GM21737 (cell line): ENCODE results near the gene CD70.
"Not testable (repeated sequence)": the region's sequence is repeated elsewhere in the genome, so short reads cannot be mapped to it uniquely, and the experiment has no call there.

Experiments
- ATAC-seq: cut with Tn5 transposase; IDR thresholded peaks from one replicate; pipeline ENCODE4 v1.9.1; 2021; ENCODE audit warnings: mild to moderate bottlenecking, moderate library complexity; ENCODE audit not compliant: unreplicated experiment

CD70 gene

DNA sequence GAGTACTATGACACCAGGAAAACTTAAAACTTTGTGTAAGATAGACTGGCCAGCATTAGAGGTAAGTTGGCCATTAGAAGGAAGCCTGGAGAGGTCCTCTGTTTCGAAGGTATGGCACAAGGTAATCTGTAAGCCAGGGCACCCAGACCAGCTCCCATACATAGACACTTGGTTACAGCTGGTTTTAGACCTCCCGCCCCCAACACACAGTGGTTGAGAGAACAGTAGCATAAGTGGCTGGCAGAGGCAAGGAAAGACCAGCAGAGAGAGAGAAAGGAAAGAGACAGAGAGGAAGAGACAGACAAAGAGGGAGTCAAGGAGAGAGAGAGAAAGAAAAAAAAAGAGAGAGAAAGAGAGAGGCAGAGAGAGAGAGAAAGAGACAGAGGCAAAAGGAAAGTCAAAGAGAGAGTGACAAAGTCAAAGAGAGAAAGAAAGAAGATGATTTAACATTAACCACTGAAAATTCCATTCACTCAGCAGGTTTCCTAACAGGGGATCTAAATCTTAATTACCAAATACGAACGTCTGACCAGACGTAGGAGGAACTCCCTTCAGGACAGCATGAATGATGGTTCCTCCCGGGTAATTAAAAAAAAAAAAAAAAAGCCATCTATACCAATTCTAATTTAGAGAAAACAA is 7.4 kb upstream of the CD70 start:
- not testable (repeated sequence) for ATAC-seq

DNA sequence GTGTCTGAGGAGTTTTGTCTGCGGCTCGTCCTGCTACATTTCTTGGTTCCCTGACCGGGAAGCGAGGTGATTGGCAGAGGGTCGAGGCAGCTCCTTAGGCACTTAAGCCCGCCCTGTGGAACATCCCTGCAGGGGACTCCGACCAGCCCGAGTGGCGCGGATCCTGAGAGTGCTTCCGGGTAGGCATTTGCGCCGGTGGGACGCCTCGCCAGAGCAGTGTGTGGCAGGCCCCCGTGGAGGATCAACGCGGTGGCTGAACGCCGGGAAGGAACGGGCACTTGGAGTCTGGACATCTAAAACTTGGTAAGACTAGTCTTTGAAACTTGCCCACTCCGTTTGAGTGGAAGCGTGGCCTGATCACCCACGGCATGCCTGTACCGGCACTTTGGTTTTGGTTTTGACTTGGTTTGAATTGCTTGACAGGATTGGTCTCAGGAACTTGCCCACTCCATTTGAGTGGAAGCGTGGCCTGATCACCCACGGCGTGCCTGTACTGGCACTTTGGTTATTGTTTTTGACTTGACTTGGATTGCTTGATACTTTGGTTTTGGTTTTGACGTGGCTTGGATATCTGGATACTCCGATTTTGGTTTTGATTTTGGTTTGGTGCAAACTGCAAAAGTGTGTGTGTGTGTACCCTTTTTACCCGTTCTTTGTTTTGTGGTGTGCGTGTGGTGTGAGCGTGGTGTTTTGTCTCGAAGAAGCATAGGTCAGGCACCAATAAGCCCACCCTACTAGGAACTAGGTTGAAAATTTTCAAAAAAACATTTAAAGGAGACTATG is 6.7 kb upstream of the CD70 start:
- not testable (repeated sequence) for ATAC-seq

DNA sequence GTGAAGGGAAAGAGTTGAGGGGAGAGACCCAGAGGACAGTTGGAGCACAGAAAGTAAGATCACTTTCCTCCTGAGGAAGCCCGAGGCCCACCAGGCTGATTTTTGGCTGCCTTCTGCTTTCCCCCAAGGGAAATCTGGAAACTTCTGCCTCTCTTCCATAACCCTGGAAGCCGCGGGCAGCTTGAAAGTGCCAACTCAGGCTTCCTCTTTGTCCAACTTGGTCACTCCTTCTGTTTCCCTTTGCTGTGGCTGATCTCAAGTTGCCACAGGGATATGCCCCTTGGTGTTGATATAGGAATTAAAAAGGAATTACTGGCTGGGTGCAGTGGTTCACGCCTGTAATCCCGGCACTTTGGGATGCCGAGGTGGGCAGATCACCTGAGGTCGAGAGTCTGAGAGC is 5.7 kb upstream of the CD70 start:
- ATAC-seq: no peak

DNA sequence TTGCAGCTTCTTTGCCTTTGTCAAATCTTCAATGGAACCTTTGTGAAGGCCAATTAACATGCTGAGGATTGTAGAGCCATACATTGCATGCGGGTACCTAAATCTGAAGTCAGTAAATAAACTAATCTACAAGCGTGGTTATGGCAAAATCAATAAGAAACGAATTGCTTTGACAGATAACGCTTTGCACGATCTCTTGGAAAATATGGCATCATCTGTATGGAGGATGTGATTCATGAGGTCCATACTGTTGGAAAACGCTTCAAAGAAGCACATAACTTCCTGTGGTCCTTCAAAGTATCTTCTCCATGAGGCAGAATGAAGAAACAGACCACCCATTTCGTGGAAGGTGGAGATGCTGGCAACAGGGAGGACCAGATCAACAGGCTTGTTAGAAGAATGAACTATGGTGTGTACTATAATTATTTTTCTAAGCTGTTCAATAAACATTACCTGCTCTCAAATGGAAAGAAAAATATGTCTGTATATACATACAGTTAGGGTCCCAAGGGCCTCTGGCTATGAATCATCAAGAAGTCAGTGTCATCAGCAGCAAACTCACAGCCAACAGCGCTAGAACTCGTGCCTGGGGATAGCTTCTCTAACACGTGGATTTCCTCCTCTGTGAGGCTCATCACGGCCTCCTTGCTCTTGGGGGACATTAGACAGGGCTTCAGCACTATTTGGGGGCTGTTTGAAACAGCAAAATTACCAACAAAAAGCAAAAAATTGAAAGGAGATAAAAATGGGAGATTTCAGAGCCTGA is 2.9 kb upstream of the CD70 start:
- no peak for ATAC-seq

DNA sequence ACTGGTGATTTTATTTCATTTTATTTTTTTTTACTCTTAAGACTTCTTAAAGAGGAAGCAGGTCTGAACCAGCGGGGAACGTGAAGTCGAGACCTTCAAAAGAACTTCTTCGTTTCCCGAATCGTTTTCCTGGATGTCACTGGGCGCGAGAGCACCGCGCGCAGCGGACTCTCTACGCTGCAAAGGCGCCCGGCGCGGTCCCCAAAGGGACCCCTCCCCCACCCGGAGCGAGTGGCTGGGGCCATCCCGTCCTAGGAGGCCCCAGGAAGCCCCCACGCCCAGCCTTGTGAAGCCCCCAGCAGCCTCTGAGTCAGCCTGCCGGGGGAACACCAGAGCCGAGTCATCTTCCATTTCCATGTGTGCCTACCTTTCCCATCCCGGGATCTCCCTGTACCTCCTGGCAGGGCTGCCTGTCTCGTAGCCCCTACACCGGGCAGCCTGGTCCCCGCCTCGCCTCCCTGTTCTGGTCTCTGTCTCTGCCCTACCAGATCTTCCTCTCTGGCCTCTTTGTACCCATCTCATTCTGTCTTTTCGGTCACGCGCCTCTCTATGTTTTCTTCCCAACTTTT is 608 bp downstream of the CD70 start:
- ATAC-seq: no peak

DNA sequence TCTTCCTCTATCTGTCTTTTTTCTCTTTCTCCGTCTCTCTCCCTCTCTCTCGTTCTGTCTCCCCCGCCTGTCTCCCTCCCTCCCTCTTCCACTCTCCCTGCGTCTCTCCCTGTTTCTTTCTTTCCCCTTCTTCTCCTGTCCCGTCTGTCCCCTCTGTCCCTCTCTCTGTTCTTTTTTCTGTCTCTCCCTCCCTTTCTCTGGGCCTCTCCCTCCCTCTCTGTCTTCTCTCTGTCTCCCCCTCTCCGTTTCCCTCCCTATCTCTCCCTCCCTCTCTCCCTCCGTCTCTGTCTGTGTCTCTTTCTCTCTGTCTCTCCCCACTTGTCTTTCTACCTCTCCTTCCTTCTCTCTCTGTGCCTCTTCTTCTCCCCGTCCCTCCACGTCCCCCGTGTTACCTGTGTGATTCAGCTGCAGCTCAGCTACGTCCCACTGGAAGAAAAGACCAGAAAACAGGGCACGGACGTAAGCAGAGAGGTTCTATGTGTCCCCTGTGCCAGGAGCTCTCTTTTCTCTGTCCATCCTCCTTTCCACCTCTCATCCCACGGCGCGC is 1.2 kb downstream of the CD70 start:
- no peak for ATAC-seq

DNA sequence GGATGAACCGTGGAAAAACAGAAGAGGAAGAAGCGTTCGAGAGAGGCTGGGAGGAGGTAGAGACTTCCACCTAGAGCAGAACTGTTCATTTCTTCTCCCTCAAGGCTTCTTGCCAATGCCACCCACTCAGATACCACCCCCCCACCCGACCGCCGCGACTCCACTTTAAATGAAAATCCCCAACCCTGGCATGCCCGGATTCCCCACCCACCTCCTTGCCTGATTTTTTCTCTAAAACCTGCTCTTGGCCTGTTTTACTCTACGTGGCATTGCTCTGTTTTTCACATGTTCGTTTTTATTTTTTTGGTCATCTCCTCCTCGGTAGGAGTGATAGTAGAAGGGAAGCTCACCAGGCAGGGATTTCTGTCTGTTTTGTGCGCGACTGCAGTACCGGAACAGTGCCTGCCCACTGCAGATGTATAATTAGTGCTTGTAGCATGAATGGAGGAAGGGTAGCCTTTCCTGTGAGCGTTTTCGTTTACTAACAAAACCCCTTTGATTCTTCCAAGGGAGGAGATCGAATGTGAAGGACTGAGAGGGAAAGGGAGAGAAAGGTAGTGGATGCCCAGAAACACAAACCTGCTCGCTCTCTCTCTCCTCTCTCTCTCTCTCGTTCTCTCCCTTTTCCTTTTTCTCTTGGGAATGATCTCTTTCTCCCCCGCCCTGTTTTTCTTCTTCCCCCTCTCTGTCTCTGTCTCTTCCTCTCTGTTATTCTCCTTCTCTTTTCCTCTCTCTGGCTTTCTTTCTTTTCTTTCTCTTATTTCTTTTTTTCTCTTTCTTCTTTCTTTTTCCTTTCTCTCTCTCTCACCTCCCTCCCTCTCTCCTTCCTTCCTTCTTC is 2.2 kb downstream of the CD70 start:
- ATAC-seq: no peak

DNA sequence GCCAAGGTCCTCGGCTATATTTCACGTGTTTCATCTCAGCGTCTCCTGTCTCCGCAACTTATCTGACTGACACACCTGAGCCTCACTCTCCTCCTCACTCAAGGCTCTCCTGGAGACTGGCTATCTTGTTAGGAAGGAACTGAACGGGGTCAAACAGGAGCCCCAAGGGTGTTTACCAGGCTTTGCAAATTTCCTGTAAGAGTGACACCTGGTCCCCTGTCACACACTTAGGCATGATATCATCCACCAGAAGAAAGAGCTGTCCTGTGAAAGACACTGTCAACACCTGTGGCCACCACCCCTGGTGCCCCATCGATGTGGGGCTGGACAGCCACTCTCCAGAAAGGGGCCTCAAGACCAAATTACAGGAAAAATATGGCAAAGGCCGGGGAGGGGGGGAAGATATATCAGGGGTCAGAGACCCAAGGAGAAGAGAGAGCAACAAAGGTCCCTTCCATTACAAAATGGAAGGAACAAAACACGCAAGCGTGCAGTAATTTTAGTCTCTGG is 2.9 kb downstream of the CD70 start:
- ATAC-seq: no peak

DNA sequence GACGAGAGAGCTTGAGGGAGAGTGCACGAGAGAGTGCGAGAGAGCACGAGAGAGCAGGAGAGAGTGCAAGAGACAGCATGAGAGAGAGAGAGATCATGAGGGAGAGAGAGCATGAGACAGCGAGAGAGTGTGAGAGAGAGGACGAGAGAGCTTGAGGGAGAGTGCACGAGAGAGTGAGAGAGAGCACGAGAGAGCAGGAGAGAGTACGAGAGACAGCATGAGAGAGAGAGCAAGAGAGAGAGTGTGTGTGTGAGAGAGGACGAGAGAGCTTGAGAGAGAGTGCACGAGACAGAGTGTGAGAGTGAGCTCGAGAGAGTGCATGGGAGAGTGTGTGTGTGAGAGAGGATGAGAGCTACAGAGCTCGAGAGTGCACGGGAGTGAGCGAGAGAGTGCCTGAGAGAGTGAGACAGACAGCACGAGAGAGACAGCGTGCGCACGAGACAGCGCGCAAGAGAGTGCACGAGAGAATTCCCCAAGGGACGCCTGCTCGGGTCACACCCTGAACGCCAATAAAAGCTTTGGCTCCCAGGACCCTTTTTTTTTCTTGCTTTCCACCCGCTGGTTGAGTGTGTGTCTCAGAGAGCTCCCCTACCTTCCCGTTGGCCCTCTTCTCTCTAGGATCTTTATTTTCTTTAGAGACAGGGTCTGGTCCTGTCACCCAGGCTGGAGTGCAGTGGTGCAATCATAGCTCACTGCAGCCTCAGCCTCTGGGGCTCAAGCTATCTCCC is 3.7 kb downstream of the CD70 start:
- no peak for ATAC-seq

DNA sequence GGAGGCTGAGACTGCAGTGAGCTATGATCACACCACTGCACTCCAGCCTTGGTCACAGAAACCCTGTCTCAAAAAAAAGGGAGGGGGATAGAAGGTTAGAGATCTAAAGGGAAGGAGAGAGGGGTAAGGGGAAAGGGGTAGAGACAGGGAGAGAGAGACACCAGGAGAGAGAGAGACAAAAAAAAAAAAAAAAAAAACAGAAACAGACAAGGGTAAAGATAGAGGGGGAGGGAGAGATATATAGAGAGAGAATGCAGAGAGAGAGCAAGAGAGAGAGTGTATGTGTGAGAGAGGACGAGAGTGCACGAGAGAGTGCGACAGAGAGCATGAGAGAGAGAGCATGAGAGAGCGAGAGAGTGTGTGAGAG is 4.2 kb downstream of the CD70 start:
- no peak for ATAC-seq

DNA sequence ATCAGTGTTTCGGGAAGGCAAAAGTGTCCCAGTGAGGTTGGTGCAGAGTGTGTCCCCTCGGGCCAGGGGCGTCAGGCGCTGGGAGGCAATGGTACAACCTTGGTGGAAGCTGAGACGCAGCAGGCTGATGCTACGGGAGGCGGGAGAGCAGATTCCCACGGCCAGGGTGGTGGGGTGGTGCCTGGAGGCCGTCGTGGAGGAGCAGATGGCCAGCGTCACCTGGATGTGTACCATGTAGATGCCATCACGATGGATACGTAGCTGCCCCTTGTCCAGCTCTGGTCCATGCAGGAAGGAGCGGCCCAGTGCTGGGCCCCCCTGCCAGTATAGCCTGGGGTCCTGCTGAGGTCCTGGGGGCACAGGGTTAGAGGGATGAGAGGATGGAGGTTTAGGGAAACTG is 4.9 kb downstream of the CD70 start:
- no peak for ATAC-seq

DNA sequence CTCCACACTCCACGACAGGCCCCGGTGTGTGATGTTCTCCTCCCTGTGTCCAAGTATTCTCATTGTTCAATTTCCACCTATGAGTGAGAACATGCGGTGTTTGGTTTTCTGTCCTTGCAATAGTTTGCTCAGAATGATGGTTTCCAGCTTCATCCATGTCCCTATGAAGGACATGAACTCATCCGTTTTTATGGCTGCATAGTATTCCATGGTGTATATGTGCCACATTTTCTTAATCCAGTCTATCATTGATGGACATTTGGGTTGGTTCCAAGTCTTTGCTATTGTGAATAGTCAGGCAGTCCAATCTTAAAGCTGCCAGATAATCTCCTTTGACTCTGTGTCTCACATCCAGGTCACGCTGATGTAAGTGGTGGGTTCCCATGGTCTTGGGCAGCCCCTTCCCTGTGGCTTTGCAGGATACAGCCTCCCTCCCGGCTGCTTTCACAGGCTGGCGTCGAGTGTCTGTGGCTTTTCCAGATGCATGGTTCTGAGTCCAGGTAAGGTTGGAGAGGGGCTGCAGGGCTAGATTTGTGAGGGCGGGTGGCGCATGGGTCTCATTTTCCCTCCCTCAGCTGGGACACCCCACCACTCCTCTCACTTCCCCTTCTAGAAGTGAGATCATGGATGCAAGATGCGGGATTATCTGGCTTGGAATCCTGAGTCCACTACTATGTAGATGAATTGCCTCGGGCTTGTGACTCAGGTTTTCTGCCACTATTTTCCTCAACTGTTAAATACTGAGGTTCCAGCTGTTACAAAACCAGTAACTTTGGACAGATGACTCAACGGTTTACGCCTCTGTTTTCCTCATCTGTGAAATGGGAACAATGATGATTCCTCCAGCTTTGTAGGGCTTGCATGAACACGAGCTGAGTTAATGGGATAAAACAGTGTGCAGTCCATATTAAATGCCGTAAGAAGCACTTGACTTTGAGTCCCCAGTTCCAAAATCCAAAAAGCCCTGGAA is 8.2 kb downstream of the CD70 start:
- ATAC-seq: not testable (repeated sequence)

DNA sequence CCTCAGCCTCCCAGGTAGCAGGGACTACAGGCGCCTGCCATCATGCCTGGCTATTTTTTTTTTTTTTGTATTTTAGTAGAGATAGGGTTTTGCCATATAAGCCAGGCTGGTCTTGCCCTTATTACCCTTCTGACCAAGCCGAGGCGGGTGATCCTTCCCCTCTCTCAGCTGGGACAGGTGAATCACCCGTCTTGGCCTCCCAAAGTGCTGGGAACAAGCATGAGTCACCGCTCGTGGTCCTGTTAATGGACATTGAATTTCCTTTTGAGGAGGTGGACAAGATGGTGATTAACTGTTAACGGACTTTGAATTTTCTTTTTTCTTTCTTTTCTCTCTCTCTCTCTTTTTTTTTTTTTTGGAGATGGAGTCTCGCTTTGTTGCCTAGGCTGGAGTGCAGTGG is 10.6 kb downstream of the CD70 start:
- ATAC-seq: no peak

DNA sequence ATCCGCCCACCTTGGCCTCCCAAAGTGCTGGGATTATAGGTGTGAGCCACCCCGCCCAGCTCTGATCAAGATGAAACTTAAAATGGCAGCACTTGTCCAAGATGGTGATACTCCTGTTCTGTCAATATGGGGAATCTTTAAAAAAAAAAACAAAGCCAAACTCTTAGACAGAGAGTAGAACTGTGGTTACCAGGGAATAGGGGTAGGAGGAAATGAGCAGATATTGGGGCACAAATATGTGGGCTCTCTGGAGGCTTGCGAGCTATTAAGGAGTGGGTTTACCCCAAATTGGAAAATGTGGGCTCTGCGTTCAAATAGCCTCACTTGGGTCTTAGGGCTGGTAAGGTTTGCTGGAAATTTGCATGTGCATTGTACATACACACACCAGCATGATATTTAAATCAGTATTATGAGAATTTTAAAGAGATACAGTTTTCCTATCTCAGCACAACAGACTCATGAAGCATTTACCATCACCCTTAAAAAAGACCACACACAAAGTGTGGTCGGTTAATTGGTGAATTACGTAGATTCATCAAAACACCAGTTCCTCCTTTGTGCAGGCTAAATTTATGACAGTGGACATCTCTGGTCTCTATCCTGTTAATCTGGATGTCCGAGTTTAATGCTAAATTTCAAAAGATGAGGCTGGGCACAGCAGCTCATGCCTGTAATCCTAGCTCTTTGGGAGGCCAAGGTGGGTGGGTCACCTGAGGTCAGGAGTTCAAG is 11.3 kb downstream of the CD70 start:
- no peak for ATAC-seq

DNA sequence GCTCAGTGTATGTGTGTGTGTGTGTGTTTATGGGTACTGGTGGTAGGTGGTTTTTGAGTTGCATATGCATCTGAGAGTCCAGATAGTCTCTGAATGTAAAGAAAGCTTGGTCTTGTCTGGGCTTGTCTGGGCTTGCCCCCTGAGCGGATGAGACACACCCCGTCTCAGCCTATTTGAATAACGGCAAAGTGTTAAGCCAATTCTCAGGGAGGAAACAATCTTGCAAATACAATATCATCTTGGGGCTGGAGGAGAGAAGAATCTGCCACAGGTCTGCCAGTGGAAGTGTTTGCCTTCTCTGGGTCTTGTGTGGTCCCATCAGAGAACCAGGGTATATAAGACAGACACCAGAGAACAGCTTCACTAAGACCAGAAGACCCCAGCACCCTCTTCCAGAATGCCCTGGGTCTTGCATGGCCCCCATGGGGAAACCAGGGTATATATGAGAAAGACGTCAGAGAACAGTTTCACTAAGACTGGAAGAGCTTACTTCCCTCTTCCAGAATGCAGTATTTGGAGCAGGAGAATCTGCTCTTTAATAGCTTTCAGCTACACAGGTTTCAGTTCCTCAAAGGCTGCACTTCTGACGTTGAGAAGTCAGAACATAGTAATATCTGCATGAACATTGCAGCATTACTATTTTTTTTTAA is 13.3 kb downstream of the CD70 start:
- peak; percentile 66 for ATAC-seq

DNA sequence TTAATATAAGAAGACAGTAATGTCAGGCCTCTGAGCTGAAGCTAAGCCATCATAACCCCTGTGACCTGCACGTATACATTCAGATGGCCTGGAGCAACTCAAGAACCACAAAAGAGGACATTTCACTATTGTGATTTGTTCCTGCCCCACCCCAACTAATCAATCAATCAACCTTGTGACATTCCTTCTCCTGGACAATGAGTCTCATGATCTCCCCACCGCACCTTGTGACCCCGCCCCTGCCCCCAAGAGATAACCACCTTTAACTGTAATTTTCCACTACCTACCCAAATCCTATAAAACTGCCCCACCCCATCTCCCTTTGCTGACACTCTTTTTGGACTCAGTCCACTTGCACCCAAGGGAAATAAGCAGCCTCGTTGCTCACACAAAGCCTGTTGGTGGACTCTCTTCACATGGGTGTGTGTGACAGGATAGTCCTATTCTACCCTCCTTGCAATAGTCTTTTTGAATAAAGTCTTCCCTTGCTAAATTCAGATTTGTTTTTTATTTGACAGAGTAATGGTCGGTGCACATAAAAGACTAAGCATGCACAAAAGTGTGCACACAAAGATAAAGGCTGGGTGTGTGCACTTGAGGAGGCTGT is 14.0 kb downstream of the CD70 start:
- ATAC-seq: no peak

DNA sequence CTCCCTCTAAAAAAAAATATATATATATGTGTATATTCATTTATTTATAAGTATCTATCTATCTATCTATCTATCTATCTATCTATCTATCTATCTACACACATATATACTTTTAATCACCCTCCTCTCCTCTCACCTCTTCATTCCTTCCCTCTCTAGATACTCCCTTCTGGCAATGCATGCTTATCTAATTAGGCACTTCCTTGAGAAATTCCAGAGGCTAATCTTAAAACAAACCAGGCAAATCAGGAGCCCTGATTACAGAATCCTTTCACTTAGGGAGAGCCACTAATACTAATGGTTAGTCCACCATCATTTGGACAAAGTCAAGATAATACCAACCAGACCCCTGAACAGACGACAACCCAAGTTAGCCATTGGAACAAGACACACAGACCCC is 17.6 kb downstream of the CD70 start:
- ATAC-seq: no peak
